IPS DF 4.7 (cell line): Measurements from ENCODE around the gene PCED1A.

Source experiments
- DNase-seq: peaks from one replicate; pipeline ENCODE4 v3.0.0-alpha.2; 2013; ENCODE audit warnings: low spot score; ENCODE audit errors: extremely low read depth

Gene PCED1A, protein sequence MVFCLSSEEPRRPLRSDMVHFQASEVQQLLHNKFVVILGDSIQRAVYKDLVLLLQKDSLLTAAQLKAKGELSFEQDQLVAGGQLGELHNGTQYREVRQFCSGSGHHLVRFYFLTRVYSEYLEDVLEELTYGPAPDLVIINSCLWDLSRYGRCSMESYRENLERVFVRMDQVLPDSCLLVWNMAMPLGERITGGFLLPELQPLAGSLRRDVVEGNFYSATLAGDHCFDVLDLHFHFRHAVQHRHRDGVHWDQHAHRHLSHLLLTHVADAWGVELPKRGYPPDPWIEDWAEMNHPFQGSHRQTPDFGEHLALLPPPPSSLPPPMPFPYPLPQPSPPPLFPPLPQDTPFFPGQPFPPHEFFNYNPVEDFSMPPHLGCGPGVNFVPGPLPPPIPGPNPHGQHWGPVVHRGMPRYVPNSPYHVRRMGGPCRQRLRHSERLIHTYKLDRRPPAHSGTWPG

DNA sequence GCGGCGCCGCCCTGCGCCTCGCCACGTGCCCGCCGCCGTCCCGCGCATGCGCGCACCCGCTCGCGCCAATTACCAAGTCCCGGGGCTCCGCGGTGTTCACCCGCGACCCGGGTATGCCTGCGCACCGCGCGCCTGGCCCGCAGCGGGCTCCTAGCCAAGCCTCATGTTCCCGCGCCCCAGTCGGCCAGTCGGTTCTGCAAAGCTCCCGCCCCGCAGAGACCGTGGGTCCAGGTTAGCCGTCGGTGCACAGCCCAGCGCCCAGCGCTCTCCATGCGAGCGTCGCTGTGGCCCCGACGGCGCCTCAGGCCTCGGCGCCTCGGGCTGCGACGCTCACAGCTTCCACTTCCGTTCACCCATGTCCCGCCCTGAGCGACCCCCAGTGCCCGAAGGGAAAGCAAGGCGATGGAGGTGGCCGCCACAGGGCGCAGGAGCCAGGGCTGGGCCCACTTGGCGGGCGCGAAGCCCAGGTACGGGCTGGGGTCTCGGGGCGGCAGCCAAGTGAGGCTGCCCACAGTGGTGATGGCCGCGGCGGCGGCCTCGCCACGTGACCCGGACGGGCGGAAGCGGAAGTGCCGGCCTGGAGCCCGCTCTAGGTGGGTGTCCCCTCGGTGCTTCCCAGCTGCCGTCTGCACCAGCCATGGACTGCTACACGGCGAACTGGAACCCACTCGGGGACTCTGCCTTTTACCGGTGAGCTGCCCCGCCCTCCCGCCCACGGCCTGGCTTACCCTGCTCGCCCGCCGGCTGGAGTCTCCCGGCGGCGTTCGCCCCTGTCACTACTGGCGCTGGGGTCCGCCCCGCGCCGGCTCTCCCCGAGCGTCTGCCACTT is at the start of gene PCED1A, which contains the start of gene VPS16:
Gene PCED1A (minus strand): TSS at position 518 of the 829 bp plus-strand sequence. CDS start 743 bp downstream, outside the sequence.
Gene VPS16 (plus strand): TSS at position 608 of the 829 bp plus-strand sequence. CDS start 30 bp downstream, at position 638.
- DNase-seq = no peak

DNA sequence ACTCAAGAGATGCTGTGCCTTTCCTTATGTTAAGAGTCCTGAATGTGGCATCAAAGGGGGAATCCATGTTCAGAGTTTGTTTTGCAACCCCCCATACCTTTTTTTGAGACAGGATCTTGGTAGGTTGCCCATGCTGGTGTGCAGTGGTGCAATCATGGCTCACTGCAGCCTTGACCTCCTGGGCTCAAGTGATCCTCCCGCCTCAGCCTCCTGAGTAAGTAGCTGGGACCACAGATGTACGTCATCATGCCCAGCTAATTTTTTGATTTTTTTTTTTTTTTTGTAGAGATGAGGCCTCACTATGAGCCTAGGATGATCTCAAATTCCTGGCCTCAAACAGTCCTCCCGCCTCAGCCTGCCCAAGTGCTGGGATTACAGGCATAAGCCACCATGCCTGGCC is 49.3 kb upstream of the PCED1A start:
- no peak for DNase-seq

DNA sequence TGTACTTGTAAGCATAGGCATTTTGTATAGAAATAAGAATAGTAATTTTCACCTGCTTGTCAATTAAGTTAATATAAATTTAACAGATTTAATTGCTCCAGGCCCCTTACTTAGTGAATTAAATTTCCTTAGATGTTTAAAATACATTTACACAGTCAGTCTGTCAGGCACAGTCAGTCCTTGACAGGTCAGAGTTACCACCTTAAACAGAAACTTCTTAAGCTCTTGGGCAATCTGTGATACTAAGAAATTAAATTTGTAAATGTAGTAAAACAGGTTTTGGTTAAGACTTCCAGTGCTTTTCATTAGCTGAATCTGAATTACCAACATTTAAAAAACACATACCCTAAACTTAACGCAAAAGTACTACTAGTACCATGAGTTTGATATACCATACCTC is 48.8 kb upstream of the PCED1A start:
- DNase-seq = no peak

DNA sequence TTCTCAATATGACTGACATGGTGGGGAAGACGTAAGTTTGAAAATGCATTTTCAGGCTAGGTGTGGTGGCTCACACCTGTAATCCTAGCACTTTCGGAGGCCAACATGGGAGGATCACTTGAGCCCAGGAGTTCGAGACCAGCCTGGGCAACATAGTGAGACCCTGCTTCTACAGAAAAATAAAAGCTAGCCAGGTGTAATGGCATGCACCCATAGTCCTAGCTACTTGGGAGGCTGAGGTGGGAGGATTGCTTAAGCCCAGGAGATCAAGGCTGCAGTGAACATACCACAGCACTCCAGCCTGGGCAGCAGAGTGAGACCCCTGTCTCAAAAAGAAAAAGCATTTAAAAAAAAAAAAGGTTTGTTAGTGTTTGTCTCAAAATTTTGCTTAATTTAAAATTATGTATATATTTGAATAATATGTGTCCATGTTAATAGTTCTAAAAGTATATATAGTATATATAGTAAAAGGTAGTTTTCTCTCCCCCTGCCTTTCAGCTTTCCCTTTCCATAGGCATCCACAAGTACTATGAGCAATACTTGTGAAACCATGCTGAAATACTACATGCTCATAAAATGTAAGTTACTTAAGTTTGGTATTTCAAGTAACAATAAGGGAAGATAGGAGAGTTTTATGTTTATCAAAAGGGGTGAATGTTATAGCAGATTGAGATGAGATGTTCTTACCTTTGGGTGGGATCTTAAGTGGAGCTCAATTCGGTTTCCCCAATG is 47.9 kb upstream of the PCED1A start:
- DNase-seq = no peak

DNA sequence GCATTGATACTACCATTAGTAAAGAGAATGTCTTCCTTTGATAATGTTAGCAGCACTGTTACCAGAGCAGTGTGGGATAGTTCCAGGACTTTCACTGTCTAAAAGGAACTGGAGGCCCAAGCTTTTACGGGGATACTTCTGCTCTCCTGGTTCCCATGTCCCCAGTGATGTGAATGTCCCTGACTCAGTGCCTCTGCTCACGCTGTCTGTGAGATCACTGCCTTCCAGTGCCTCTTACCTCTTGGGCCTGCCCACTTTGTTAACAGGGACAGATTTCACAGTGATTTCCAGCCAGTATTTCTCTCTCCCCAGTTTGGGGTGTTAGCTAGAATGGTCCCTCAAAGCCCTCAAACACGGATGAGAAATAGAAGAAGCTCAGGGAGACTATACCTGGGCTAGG is 47.3 kb upstream of the PCED1A start:
- no peak for DNase-seq

DNA sequence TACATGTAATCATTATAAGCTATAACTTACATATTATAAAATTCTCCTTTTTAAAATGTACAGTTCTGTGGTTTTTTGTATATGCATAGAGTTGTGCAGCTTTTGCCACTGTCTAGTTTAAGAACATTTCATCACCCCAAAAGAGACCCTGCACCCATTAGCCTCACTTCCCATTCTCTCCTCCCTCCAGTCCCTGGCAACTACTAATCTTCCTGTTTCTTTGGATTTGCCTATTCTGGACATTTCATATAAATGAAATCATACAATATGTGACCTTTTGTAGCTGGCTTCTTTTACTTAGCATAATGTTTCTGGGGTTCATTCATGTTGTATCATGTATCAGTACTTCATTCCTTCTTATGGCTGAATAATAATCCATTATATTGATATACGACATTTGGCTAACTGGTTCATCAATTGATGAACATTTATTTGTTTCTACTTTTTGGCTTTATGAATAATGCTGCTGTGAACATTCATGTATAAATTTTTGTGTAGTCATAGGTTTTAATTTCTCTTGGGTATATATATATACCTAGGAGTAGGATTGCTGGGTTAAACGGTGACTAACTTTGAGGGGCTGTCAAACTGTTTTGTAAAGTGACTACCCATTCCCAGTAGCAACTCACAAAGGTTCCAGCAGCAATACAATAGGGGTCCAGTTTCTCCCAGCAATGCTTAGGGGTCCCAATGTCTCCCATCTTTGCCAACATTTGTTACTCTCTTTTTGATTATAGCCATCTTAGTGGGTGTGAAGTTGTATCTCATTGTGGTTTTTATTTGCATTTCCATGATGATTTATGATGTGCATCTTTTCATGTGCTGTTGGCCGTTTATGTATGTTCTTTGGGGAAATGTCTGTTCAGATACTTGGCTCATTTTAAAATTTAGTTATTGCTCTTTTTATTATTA is 43.5 kb upstream of the PCED1A start:
- DNase-seq = no peak

DNA sequence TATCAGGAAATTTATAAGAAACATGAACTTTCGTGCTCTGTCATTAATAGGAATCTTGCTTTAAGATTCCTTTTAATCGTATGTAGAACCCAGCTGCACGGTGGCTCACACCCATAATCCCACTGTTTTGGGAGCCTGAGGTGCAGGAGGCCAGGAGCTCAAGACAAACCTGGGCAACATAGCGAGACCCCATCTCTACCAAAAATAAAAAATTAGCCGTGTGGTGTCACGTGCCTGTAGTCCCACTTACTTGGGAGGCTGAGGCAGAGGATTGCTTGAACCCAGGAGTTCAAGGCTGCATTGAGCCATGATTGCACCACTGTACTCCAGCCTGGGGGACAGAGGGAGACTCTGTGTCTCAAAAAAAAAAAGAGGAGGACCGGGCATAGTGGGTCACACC is 40.2 kb upstream of the PCED1A start:
- no peak for DNase-seq

DNA sequence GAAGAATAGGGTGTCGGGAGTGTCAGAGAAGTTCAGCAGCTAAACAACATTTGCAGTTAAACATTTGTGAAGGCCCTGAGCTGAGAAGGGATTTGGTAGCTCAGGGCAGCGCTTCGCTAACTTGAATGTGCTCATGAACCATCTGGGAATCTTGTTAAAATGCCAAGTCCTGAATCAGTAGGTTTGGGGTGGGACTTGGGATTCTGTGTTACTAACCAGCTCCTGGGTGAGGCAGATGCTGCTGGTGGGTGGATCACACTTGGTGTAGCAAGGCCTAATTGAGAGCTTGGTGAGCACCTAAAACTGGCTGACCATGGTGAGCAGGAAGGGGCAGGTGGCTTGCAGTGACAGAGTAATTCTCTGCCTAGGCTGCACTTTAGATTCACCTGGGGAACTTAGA is 38.7 kb upstream of the PCED1A start:
- no peak for DNase-seq

DNA sequence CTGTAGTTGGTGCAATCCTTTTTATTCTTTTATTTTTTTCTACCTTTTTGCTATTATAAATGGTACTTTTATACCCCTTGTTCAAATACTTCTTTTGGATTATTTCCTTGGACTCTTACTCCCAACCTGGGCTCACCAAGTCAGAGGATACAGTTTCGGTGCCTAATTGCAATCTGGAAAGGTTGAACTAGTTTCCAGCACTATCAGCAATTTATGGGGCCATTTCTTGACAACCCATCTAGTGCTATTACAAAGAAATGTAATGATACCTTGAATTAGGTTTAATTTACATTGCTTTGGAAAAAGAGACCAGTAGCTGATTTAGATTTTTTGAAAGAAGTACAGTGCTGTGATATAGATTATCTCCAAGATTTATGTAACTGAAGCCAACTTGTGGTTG is 38.1 kb upstream of the PCED1A start:
- no peak for DNase-seq

DNA sequence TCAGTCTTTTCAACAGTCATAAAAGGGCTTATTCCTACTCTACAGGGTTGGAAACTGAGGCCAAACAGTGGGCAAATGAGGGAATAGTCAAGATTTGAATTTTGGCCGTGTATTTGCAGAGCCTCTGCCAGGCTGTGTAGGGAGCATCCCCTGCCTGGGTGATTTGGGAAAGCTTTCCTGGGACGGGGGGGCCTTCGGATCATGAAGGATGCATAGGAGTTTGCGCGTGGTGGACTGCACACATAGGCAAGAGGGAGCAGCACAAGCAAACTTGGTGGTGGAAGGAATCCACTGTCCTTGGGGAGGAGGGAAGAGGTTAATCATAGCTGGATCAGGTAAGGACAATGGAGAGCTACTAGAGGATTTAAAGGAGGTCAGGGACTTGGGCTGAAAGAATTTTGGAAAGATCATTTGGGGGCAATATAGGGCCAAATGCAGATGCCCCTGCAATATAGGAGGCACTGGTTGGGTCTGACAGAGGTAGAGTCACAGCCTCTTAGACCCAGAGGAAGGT is 35.3 kb upstream of the PCED1A start:
- no peak for DNase-seq

DNA sequence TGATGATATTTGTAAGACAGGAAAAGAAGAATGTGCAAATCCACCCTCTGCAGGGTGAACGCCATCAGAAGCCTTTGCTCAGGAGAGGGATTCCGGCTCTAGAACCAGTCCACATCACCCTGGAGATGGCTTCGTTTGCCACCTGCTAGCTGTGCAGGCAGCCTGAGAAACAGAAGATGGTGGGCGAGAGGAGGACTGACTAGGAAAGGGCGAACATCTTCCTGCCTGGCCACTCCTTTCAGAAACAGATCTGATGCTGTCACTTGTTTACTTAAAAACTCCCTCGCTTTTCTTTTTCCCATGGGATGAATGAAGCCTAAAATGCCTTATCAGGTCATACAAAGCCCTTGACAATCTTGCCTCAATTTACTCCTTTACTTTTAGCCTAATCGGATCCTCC is 34.0 kb upstream of the PCED1A start:
- no peak for DNase-seq

DNA sequence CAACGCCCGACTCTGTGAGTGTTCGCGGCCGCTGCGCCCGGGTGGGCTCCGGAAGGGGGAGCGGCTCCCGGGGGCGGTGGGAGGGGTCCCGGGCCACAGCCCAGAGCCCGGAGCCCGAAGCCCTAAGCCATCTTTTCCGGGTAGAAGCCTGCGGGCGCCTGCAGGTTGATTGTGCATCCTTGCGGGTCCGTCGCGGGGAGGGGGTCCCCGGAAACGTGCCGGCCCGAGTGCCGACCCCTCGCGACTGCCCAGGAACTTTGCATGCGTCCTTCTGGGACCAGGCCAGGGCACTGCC is 33.2 kb upstream of the PCED1A start:
- no peak for DNase-seq

DNA sequence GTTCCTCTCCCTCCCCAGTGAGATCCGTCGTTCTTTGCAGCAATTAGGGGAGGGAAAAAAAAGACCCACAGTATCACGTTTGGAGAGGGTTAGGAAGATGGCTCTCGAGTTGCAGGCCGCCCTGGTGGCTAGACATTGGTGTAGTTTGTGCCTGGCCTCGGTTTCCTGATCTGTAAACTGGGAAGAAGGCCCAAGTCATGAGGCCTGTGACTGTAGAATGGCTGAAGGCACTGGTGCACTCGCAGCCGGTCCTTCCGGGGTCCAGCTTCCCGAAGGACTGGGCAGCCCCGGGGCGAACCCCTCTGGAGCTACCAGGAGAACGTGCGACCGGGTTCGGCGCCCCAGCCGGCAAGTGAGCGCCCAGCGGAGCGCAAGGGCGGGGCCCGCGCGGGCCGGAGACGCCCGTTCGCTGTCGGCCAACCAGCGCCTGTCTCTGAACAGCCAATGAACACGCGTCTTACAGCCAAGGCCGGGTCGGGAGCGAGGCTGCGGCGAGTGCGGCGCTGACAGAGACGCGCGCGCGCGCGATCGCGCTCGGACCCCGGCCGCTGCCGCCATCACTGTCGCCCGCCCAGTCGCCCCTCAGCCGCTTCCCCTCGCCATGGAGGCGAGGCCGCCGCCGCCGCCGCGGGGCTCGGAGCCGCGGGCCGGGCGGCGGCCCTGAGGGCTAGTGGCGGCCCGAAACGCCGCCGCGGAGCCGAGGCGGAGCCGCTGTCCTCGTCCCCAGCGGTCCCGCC is 32.7 kb upstream of the PCED1A start, which contains the start of gene PTPRA:
Gene PTPRA (plus strand): TSS at position 472 of the 737 bp plus-strand sequence. CDS start 90,797 bp downstream, outside the sequence.
- no peak for DNase-seq

DNA sequence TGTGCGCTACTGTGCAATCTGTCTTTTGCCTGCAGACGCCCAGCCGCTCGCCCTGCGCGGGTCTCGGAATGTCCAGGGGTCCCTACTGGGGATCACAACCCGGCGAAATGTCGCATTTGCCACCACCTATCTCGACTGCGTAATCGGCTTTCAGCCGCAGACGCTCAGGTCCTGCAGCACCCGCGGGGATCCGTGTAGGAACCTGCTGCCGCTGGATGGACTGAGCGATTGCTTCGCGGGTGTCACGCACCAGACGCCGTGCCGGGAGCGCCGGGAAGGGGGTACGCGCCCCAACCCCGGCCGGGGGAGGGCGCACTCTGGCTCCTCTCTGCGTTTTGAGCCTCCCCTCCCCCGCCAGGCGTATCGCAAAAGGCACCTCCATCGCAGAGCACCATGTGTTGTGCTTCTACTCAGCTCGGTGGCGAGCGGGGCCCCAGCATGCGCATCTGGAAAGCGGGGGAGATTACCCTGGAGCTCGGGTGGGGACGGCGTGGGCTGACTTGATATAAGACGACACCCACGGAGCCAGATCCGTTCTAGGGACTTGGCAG is 32.1 kb upstream of the PCED1A start:
- DNase-seq = no peak

DNA sequence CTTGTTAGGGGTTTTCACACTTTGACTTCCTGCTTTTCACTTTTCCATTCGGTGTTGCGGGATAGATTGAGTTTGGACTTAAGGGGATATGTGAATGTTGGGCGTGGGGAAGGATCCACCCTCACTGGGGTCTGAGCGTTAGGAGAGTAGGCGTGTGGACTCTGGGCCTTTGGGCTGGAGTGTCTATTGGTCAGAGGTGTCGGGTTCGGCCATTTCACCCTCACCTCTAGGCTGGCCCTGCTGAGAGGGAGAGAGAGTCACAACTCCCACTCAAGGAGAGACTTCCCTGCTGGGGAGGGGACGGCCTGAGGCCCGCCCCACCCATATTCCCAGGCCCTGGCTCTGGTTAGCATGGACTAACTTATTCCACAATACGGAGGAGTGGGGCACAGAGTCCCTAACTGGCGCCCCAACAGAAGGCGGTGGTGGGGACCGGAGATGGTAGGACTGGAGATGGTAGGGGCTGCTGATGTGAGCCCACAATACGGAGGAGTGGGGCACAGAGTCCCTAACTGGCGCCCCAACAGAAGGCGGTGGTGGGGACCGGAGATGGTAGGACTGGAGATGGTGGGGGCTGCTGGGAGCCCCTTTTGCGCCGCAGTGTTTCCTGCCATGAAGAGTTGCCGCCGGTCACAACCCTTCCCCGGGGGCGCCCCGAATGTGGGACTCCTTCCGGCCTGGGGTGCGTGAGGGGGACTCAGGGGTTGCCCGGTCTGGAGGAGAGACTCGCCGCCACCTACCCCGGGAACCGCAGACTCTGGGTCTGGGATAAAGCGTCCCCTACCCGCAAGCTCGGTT is 31.4 kb upstream of the PCED1A start:
- no peak for DNase-seq

DNA sequence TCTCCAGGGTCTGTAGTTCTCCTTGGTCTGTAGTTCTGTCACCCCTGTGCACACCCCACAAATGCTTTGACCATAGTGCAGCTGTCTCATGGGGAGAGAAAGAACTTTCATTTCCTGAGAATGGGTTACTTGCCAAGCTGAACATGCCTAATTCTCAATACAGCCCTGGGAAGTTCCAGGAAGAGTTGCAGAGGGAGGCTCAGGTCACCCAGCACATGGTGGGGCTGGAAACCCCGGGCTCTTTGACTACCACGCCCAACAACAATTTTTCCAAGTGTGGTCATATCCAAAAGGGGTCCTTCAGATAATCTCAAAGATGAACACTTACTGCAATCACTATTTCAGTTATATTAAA is 30.6 kb upstream of the PCED1A start:
- DNase-seq = no peak

DNA sequence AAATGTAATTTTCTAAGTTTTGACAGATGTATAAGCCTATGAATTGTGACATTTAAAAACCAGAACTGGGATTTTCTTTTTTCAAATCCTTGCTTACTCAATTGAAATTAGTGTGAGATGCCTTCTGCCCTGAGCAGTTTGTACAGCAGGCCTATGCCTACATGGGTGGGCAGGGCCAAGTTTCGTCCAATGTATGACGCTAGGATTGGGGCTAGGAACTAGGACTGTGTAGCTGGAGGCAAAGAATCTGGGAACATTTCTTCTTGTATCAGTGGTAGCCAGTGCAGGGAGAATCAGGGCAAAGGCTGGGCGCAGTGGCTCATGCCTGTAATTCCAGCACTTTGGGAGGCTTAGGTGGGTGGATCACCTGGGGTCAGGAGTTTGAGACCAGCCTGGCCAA is 28.9 kb upstream of the PCED1A start:
- DNase-seq = no peak

DNA sequence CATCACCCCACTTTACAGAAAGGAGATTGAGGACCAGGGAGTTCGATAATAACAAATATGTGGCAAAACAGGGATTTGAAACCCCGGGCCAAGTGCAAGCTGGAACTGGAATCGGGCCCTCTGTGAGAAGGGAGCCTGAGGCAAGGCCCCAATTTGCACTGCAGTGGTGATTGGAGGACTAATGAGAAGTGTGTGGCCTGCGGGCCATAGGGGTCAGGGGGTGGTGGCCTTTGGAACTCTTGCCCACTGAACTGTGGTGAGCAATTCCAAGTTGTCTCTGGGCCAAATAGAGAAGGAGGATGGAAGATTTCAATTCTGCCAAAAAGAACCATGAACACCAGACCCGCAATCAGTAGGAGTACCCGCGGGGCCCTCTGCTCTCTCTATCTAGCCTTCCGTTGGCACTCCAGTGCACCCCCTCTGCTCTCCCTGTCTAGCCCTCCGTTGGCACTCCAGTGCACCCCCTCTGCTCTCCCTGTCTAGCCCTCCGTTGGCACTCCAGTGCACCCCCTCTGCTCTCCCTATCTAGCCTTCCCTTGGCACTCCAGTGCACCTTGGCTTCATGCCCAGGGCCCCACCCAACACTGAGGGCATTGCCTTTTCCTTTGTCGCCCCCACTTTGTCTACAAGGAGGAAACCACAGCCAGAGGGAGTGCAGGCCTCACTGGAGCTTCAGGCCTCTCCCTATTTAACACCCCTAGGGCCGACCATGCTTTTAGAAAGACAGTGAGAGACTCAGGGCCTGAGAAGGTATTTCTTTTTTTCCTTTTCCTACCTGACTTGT is 26.8 kb upstream of the PCED1A start:
- DNase-seq = no peak
